ENCODE measurements around the gene ANKRD31.

GRCh38 chr5:75045071-75045470 lies 191.6 kb downstream of the ANKRD31 start:
- no peak for TF ChIP-seq CTCF (IDR thresholded peaks at IDR 0.05)
- TF ChIP-seq POLR2A (IDR thresholded peaks at IDR 0.05) = no peak
